GM13977 (cell line): ENCODE data around the gene ATP5F1E.
A peak's percentile ranks its signal among the peaks of the same experiment; 100 is the strongest.

Experiments
- DNase-seq: peaks from one replicate; pipeline ENCODE4 v3.0.0; 2012; ENCODE audit warnings: low spot score
- in situ Hi-C: fragments of 300-500 bp; cut with MboI; formaldehyde crosslinking; loops from one replicate; pipeline ENCODE4 v1.12.0; 2022; ENCODE audit warnings: low sequenced_read_pairs, low pct_unique_long_range_greater_than_20kb, mixed read lengths, inconsistent platforms; ENCODE audit not compliant: unreplicated experiment
- TF ChIP-seq, protein P1 (sequence below): IDR thresholded peaks from 2 replicates; pipeline ENCODE4 v1.5.1; 2012; ENCODE audit warnings: mild to moderate bottlenecking, control low read depth; ENCODE audit not compliant: insufficient read depth; ENCODE audit errors: extremely low read depth, missing control alignments

ATP5F1E gene

DNA sequence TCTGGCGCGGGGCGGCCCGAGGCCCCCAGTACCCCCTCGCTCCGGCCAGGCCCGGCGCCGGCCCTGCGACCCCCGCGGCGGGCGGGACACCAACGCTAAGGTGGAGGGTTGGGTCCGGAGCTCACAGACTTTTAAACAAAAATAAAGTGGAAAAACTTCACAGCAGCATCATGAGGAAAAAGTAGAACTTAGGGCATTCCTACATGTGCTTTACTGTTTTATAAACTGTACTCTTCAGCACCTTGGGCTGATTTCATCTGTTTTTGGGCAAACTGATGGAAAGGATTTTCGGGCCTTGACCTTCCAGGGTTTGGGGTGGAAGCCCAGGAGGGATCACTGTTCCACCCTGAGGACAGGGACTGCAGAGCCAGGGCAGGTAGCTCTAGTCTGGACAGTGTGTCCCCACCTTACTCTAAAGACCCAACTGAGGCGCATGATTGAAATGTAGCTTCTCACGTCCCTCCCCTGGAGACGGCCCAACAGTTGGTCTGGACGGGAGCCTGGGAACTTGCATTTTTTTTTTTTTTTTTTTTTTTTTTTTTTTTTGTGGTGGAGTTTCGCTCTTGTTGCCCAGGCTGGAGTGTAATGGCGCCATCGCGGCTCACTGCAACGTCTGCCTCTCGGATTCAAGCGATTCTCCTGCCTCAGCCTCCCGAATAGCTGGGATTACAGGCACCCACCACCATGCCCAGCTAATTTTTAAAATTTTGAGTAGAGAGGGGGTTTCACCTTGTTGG is 50.3 kb downstream of the ATP5F1E start:
- in situ Hi-C loops, result loop anchor here (10.0 kb wide), 1 partner anchor 87 kb away; no protein-coding TSS in a partner anchor
- DNase-seq, result no peak
- TF ChIP-seq, protein P1, sequence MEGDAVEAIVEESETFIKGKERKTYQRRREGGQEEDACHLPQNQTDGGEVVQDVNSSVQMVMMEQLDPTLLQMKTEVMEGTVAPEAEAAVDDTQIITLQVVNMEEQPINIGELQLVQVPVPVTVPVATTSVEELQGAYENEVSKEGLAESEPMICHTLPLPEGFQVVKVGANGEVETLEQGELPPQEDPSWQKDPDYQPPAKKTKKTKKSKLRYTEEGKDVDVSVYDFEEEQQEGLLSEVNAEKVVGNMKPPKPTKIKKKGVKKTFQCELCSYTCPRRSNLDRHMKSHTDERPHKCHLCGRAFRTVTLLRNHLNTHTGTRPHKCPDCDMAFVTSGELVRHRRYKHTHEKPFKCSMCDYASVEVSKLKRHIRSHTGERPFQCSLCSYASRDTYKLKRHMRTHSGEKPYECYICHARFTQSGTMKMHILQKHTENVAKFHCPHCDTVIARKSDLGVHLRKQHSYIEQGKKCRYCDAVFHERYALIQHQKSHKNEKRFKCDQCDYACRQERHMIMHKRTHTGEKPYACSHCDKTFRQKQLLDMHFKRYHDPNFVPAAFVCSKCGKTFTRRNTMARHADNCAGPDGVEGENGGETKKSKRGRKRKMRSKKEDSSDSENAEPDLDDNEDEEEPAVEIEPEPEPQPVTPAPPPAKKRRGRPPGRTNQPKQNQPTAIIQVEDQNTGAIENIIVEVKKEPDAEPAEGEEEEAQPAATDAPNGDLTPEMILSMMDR, result no peak

DNA sequence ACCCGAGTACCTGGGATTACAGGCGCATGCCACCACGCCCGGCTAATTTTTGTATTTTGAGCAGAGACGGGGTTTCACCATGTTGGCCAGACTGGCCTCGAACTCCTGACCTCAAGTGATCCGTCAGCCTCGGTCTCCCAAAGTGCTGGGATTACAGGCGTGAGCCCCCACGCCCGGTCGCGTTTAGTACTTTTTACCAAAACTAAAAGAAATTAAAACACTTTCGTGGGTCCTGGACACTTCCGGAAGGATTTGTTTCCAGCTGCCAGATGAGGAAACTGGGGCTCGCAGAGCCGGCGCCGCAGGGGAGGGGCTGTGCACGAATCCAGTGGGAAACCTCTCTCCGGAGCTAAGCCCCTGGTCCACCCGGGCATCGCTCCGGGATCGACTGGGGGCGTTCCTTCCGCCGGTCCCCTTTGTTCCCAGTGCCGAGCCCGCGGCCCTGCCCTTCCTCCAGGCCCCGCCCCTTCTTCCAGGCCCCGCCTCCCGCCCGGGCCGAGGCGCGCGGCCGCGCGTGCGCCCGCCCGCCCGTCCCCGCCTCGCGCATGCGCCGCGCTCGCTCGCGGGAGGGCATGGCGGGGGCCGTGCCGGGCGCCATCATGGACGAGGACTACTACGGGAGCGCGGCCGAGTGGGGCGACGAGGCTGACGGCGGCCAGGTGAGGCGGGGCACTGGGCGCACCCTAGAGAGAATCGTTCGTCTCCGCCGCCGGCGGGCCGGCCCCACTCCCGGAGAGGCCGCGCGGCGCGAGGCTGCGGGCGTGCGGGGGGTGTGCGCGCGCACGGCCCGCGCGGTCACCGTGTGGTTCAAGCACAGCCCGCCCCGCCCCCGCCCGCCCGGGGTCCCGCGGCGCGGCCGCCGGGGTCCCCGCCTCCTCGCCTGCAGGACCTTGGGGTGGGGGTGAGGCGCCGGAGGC is 51.2 kb downstream of the ATP5F1E start, which contains the start of gene NELFCD:
Gene NELFCD (plus strand): TSS at position 546 of the 917 bp plus-strand sequence. CDS start 54 bp downstream, at position 600.
- peak; percentile 99 for DNase-seq
- TF ChIP-seq, protein P1, result no peak
- in situ Hi-C loops, result loop anchor here (10.0 kb wide), 1 partner anchor 86 kb away; no protein-coding TSS in a partner anchor

DNA sequence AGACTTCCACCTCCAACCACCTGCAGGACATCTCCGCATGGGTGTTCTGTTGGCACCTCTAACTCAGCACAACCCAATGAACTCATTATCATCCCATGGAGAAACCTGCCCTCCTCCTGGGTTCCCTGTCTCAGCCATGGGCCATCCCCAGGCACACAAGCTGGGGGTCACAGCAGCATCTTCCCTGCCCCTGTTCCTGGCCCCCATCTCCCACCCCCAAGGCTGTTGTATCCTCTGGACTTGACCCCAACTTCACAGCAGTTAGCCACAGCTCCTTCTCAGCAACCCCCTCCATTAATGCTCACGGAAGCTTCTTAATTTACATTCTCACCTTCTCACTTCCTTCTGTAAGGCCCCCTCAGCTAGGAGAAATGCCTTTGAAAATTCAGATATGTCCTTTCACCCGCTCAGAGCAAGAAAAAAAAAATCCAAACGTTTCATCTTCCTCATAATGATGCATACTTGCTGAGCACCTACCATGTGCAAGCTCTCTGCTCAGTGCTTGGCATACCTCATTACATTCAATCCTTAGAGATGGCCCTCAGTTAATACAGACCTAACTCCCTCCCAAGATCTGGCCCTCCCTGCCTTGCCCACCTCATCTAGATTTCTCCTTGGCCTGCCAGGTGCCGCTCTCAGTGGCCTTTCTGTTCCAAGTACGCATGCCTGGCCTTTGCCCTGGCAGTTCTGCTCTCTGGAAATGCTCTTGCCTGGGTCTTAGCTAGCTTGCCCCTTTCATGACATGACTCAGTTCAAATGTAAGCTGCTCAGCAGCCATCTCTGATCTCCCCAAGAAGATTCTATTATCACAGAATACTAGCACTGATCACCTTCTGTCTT is 53.6 kb downstream of the ATP5F1E start:
- in situ Hi-C loops, result loop anchor here (10.0 kb wide), 1 partner anchor 64 kb away; no protein-coding TSS in a partner anchor
- DNase-seq, result peak; percentile 3
- TF ChIP-seq, protein P1, result no peak

DNA sequence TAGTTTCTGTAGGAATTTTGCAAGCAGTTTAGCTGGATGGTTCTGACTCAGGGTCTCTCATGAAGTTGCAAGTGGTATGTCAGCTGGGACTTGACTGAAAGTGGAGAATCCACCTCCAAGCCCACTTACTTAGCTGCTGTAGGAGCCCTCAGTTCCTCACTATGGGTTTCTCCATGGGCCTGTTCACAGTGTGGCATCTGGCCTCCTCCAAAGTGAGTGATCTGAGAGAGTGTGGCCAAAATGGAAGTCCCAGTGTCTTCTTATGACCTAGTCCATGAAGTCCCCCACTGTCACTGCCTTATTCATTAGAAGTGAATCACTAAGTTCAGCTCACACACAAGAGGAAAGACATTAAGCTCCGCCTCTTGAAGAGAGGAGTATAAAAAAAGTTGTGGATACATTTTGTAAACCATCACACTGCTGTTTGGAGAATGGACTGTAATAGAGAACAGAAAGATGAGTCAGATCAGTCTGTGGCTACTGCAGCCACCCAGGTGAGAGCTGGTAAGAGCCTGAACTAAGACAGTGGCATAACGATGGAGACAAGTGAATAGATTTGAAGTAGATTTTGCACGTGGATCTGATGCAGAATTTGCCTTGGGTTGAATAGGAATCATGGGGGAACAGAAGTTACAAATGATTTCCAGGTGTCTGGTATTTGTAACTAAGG is 55.9 kb downstream of the ATP5F1E start:
- DNase-seq, result peak; percentile 18
- in situ Hi-C loops, result loop anchor here (10.0 kb wide), 1 partner anchor 61 kb away; no protein-coding TSS in a partner anchor
- TF ChIP-seq, protein P1, result no peak
